ENCODE measurements around the gene ACAP2.
A peak's percentile ranks its signal among the peaks of the same experiment; 100 is the strongest.

The ACAP2 gene

GRCh38 chr3:195270079-195270816 lies 172.6 kb downstream of the ACAP2 start:
- TF ChIP-seq CTCF (IDR thresholded peaks at IDR 0.05; ENCODE audit: low read depth, low read length): peak; percentile 24
- in situ Hi-C loops (cut with HindIII; ENCODE audit: low sequenced_read_pairs): no loop called here
- peak; percentile 65 for DNase-seq (ENCODE audit: low read depth, low spot score)
- peak overlapping the region; percentile 81 for H3K4me3 ChIP-seq (ENCODE audit: low read depth, low read length)

- H3K4me3 ChIP-seq (ENCODE audit: low read depth, low read length): peak overlapping the region; percentile 81
- in situ Hi-C loops (cut with HindIII; ENCODE audit: low sequenced_read_pairs): no loop called here
- no peak for DNase-seq (ENCODE audit: low read depth, low spot score)
- TF ChIP-seq CTCF (IDR thresholded peaks at IDR 0.05; ENCODE audit: low read depth, low read length): no peak
Observed at GRCh38 chr3:195269375-195270078, 173.3 kb downstream of the ACAP2 start.

GRCh38 chr3:195268576-195269309 lies 174.1 kb downstream of the ACAP2 start:
- TF ChIP-seq CTCF (IDR thresholded peaks at IDR 0.05; ENCODE audit: low read depth, low read length): no peak
- H3K4me3 ChIP-seq (ENCODE audit: low read depth, low read length): no peak overlapping the region
- in situ Hi-C loops (cut with HindIII; ENCODE audit: low sequenced_read_pairs): no loop called here
- DNase-seq (ENCODE audit: low read depth, low spot score): no peak

- TF ChIP-seq CTCF (IDR thresholded peaks at IDR 0.05; ENCODE audit: low read depth, low read length): no peak
- H3K4me3 ChIP-seq (ENCODE audit: low read depth, low read length): no peak overlapping the region
- in situ Hi-C loops (cut with HindIII; ENCODE audit: low sequenced_read_pairs): no loop called here
- no peak for DNase-seq (ENCODE audit: low read depth, low spot score)
Observed at GRCh38 chr3:195267096-195267495, 175.7 kb downstream of the ACAP2 start.

GRCh38 chr3:195266428-195266827 lies 176.4 kb downstream of the ACAP2 start:
- H3K4me3 ChIP-seq (ENCODE audit: low read depth, low read length): no peak overlapping the region
- DNase-seq (ENCODE audit: low read depth, low spot score): no peak
- no peak for TF ChIP-seq CTCF (IDR thresholded peaks at IDR 0.05; ENCODE audit: low read depth, low read length)
- in situ Hi-C loops (cut with HindIII; ENCODE audit: low sequenced_read_pairs): no loop called here

- DNase-seq (ENCODE audit: low read depth, low spot score): no peak
- TF ChIP-seq CTCF (IDR thresholded peaks at IDR 0.05; ENCODE audit: low read depth, low read length): no peak
- in situ Hi-C loops (cut with HindIII; ENCODE audit: low sequenced_read_pairs): no loop called here
- H3K4me3 ChIP-seq (ENCODE audit: low read depth, low read length): no peak overlapping the region
Observed at GRCh38 chr3:195265363-195265976, 177.3 kb downstream of the ACAP2 start.
